Fibroblast of lung (primary cell): ENCODE measurements around the gene RPL4. TPM values are rescaled to one million over a fixed set of nuclear protein-coding genes. Genes with fewer than 3 reads are reported as not detected.
"Not testable (repeated sequence)": the region's sequence is repeated elsewhere in the genome, so short reads cannot be mapped to it uniquely, and the experiment has no call there.

Source experiments
- DNase-seq, 2 donors: peaks; one replicate each; pipeline versions ENCODE4 v3.0.0 to v3.0.0-alpha.2; 2010; ENCODE audit warnings: low read depth in 2 of 2
- H2AFZ ChIP-seq: 2 replicates; pipeline ENCODE4 v1.5.1; 2012; ENCODE audit warnings: low read length, control low read depth, inconsistent platforms
- H3K27ac ChIP-seq: 2 replicates; pipeline ENCODE4 v1.5.1; 2011; ENCODE audit warnings: low read length, control low read depth; ENCODE audit not compliant: insufficient read depth
- H3K27me3 ChIP-seq: 2 replicates; pipeline ENCODE4 v1.5.1; 2011; ENCODE audit warnings: mild to moderate bottlenecking, low read length; ENCODE audit not compliant: control insufficient read depth, insufficient read depth
- H3K36me3 ChIP-seq: 2 replicates; pipeline ENCODE4 v1.5.1; 2011; ENCODE audit warnings: low read length; ENCODE audit not compliant: control insufficient read depth, insufficient read depth
- H3K4me1 ChIP-seq: 2 replicates; pipeline ENCODE4 v1.5.1; 2011; ENCODE audit warnings: low read length; ENCODE audit not compliant: control insufficient read depth, insufficient read depth; ENCODE audit errors: extremely low read depth
- H3K4me2 ChIP-seq: 2 replicates; pipeline ENCODE4 v1.5.1; 2011; ENCODE audit warnings: low read length, control low read depth; ENCODE audit not compliant: insufficient read depth; ENCODE audit errors: extremely low read depth
- H3K4me3 ChIP-seq, 4 experiments: fragments of 200-600 bp in 1 of 4; sonication (generic) in 1 of 4; replicated peaks in 1 of 4; 2 replicates each; pipeline ENCODE4 v1.5.1; 2011 to 2016; ENCODE audit warnings: low read length in 4 of 4, low read depth in 3 of 4, mild to moderate bottlenecking in 3 of 4, control low read depth in 2 of 4, inconsistent platforms in 1 of 4, mixed read lengths in 1 of 4; ENCODE audit not compliant: insufficient read depth in 1 of 4; ENCODE audit errors: control extremely low read depth in 1 of 4
- H3K79me2 ChIP-seq: 2 replicates; pipeline ENCODE4 v1.5.1; 2012; ENCODE audit warnings: mild to moderate bottlenecking, low read length, inconsistent platforms; ENCODE audit not compliant: control insufficient read depth, insufficient read depth
- H3K9ac ChIP-seq: 2 replicates; pipeline ENCODE4 v1.5.1; 2011; ENCODE audit warnings: mild to moderate bottlenecking, low read length, control low read depth; ENCODE audit not compliant: insufficient read depth
- H3K9me3 ChIP-seq: 2 replicates; pipeline ENCODE4 v1.5.1; 2012; ENCODE audit warnings: low read depth, low read length; ENCODE audit not compliant: control insufficient read depth, insufficient read depth
- H4K20me1 ChIP-seq: 2 replicates; pipeline ENCODE4 v1.5.1; 2011; ENCODE audit warnings: low read length; ENCODE audit not compliant: control insufficient read depth, insufficient read depth; ENCODE audit errors: extremely low read depth
- EZH2 ChIP-seq: IDR thresholded peaks from 2 replicates; pipeline ENCODE4 v1.5.1; 2012; ENCODE audit warnings: low read length, control low read depth, mild to moderate bottlenecking; ENCODE audit errors: missing control alignments
- polyA plus RNA-seq, 2 donors: library from polyadenylated mRNA; depleted of rRNA in 1 of 2; stranded (reverse) in 1 of 2; unstranded in 1 of 2; fragments of >200 nt; gene quantifications; 2 replicates each; pipeline ENCODE4 v1.2.1, GENCODE V29; 2011 to 2012; ENCODE audit warnings: missing spikeins in 1 of 2
- total RNA-seq: library from RNA; depleted of rRNA; stranded (reverse); fragments of >200 nt; gene quantifications from 2 replicates; pipeline ENCODE4 v1.2.1, GENCODE V29; 2014
- TF ChIP-seq, protein P1 (sequence below), 2 donors: IDR thresholded peaks in 1 of 2; conservative IDR thresholded peaks in 1 of 2; 1 replicate in 1 of 2; 2 replicates in 1 of 2; pipeline ENCODE4 v1.5.1; 2011 to 2012; ENCODE audit warnings: low read length in 2 of 2, control low read depth in 1 of 2, inconsistent platforms in 1 of 2, low read depth in 1 of 2, mild to moderate bottlenecking in 1 of 2

Gene RPL4
- total and polyA plus RNA-seq, 2 donors (not counting 1 experiment from before 2014, with no cell fraction given): 1,689 to 3,456 TPM

DNA sequence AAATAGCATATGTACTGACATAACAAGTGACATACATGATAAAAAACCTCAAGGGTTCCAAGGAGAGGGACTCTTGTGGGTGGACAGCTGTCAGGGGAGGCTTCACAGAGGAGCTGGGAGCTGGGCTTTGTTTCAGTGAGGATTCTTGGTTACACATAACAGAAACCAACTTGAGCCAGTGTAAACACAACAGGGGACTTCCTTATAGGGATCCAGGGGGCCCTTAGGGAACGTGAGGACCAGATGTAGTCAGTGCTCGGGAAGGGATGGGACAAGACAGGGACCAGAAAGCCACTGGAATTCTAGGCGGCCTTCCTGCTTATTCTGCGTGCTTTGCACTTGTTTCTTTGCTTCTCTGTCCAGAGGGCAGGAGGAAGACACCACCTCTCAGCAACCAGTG, 42.0 kb downstream of the RPL4 start:
- Histone ChIP-seq H3K9me3 (no peaks in the 10 kb centered on the region), H3K36me3 (no peaks in the 10 kb centered on the region), H3K27me3 (no peaks in the 10 kb centered on the region), H3K79me2 (no peaks in the 10 kb centered on the region), H2AFZ (no peak overlapping the region), H4K20me1 (no peaks in the 10 kb centered on the region), H3K4me3 (no peak overlapping the region), H3K27ac (no peak overlapping the region), H3K9ac (no peak overlapping the region), H3K4me2 (no peak overlapping the region), H3K4me1 (no peaks in the 10 kb centered on the region)
- no peak for DNase-seq
- no peak for TF ChIP-seq EZH2
- TF ChIP-seq, protein P1, sequence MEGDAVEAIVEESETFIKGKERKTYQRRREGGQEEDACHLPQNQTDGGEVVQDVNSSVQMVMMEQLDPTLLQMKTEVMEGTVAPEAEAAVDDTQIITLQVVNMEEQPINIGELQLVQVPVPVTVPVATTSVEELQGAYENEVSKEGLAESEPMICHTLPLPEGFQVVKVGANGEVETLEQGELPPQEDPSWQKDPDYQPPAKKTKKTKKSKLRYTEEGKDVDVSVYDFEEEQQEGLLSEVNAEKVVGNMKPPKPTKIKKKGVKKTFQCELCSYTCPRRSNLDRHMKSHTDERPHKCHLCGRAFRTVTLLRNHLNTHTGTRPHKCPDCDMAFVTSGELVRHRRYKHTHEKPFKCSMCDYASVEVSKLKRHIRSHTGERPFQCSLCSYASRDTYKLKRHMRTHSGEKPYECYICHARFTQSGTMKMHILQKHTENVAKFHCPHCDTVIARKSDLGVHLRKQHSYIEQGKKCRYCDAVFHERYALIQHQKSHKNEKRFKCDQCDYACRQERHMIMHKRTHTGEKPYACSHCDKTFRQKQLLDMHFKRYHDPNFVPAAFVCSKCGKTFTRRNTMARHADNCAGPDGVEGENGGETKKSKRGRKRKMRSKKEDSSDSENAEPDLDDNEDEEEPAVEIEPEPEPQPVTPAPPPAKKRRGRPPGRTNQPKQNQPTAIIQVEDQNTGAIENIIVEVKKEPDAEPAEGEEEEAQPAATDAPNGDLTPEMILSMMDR (conservative IDR thresholded peaks at IDR 0.05 in 1 of 2, IDR thresholded peaks at IDR 0.05 in 1 of 2; ENCODE audit: low read depth in 1 of 2, low read length in 2 of 2): no peak

- no peak overlapping the region for H3K9ac ChIP-seq
- no peaks in the 10 kb centered on the region for H3K4me1 ChIP-seq
- no peaks in the 10 kb centered on the region for H4K20me1 ChIP-seq
- peak in 1 of 2 donors; percentile 11 for DNase-seq
- no peaks in the 10 kb centered on the region for H3K79me2 ChIP-seq
- TF ChIP-seq, protein P1 (conservative IDR thresholded peaks at IDR 0.05 in 1 of 2, IDR thresholded peaks at IDR 0.05 in 1 of 2; ENCODE audit: low read depth in 1 of 2, low read length in 2 of 2): no peak
- no peak for TF ChIP-seq EZH2
- no peaks in the 10 kb centered on the region for H3K27me3 ChIP-seq
- no peak overlapping the region for H2AFZ ChIP-seq
- no peaks in the 10 kb centered on the region for H3K36me3 ChIP-seq
- H3K9me3 ChIP-seq: no peaks in the 10 kb centered on the region
- H3K4me2 ChIP-seq: no peak overlapping the region
- no peak overlapping the region for H3K4me3 ChIP-seq
- no peak overlapping the region for H3K27ac ChIP-seq
Observed at GRCh38 chr15:66461917-66462316, 42.7 kb downstream of the RPL4 start.

DNA sequence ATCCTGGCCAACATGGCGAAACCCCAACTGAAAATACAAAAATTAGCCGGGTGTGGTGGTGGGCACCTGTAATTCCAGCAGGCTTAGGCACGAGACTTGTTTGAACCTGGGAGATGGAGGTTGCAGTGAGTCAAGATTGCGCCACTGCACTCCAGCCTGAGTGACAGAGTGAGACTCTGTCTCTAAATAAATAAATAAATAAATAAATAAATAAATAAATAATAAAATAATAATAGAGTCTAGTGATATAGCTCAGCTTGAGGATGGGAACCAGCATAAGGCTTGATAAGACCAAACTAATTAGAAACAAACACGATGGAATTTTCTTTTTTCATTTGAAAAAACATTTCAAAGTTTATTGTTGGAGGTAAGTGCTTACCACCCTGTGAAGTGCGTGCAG, 43.4 kb downstream of the RPL4 start:
- H3K9ac ChIP-seq, H3K36me3 ChIP-seq, H3K27me3 ChIP-seq, H3K4me3 ChIP-seq, H4K20me1 ChIP-seq, H2AFZ ChIP-seq, H3K9me3 ChIP-seq, H3K4me1 ChIP-seq, H3K27ac ChIP-seq, H3K4me2 ChIP-seq, DNase-seq, H3K79me2 ChIP-seq: not testable (repeated sequence)
